ENCODE results near the gene CIBAR2.

- 0 out of 2 replicates have a peak, but pooled peaks have one; percentile 15 for TF ChIP-seq CTCF (conservative IDR thresholded peaks at IDR 0.05; ENCODE audit: low read length)
- TF ChIP-seq EZH2phosphoT487 (IDR thresholded peaks at IDR 0.05; ENCODE audit: borderline replicate concordance, low read depth, low read length): no peak
Observed at GRCh38 chr16:85093705-85094104, 18.6 kb downstream of the CIBAR2 start.

All from OCI-LY7 (cell line).